ENCODE results near the gene TMEM204.
A peak's percentile ranks its signal among the peaks of the same experiment; 100 is the strongest.

TMEM204 gene

GRCh38 chr16:1488619-1489018 is 44.8 kb upstream of the TMEM204 start, which contains the start of gene PTX4:
TSS of gene PTX4 (minus strand) at chr16:1488944. CDS start at chr16:1488909, 35 bp downstream.
- Mint-ChIP-seq H3K4me3 (no peak within 1 kb of the TSS), H3K4me1 (peaks cover 9% of the 10 kb centered on the region), H3K27me3 (ENCODE audit: low read depth, poor library complexity) (peaks cover 33% of the 10 kb centered on the region), H3K27ac (no peak within 1 kb of the TSS), H3K9me3 (no peaks in the 10 kb centered on the region), H3K36me3 (ENCODE audit: low read depth) (no peaks in the 10 kb centered on the region)
- no peak for TF ChIP-seq CTCF (IDR thresholded peaks at IDR 0.05)
- no peak for DNase-seq

DNA sequence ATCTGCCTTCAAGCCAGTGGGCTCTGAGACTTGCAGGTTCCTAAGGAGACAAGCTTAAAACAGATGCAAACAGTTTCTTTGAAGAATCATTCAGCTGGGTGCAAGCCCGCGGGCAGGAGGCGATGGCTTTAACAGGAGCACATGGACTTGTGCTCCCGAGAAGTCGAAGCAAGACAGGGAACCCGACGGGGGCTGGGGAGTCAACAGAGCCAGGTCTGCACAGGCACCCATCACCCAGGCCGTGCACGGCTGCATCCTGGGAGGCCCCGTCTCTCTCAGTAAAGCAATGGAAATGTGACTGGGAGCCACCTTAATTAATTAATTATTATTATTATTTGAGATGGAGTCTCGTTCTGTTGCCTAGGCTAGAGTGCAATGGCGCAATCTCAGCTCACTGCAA is 44.4 kb upstream of the TMEM204 start:
- Mint-ChIP-seq H3K4me1 (peaks cover 12% of the 10 kb centered on the region), H3K4me3 (no peak overlapping the region), H3K27me3 (ENCODE audit: low read depth, poor library complexity) (peaks cover 29% of the 10 kb centered on the region), H3K27ac (no peak overlapping the region), H3K9me3 (no peaks in the 10 kb centered on the region), H3K36me3 (ENCODE audit: low read depth) (no peaks in the 10 kb centered on the region)
- TF ChIP-seq CTCF (IDR thresholded peaks at IDR 0.05): no peak
- no peak for DNase-seq

- H3K27ac Mint-ChIP-seq: no peak overlapping the region
- H3K4me3 Mint-ChIP-seq: no peak overlapping the region
- peaks cover 11% of the 10 kb centered on the region for H3K27me3 Mint-ChIP-seq (ENCODE audit: low read depth, poor library complexity)
- no peak for DNase-seq
- no peaks in the 10 kb centered on the region for H3K36me3 Mint-ChIP-seq (ENCODE audit: low read depth)
- peaks cover 18% of the 10 kb centered on the region for H3K4me1 Mint-ChIP-seq
- no peaks in the 10 kb centered on the region for H3K9me3 Mint-ChIP-seq
- no peak for TF ChIP-seq CTCF (IDR thresholded peaks at IDR 0.05)
These were observed 42.1 kb upstream of the TMEM204 start for GRCh38 chr16:1491327-1491726.

- Mint-ChIP-seq H3K4me3 (peak overlapping the region; percentile 90), H3K4me1 (peaks cover 18% of the 10 kb centered on the region), H3K9me3 (no peaks in the 10 kb centered on the region), H3K27me3 (ENCODE audit: low read depth, poor library complexity) (peaks cover 4% of the 10 kb centered on the region), H3K36me3 (ENCODE audit: low read depth) (no peaks in the 10 kb centered on the region), H3K27ac (peak overlapping the region; percentile 99)
- no peak for TF ChIP-seq CTCF (IDR thresholded peaks at IDR 0.05)
- DNase-seq: no peak
These were observed 41.2 kb upstream of the TMEM204 start for GRCh38 chr16:1492082-1492922.

DNA sequence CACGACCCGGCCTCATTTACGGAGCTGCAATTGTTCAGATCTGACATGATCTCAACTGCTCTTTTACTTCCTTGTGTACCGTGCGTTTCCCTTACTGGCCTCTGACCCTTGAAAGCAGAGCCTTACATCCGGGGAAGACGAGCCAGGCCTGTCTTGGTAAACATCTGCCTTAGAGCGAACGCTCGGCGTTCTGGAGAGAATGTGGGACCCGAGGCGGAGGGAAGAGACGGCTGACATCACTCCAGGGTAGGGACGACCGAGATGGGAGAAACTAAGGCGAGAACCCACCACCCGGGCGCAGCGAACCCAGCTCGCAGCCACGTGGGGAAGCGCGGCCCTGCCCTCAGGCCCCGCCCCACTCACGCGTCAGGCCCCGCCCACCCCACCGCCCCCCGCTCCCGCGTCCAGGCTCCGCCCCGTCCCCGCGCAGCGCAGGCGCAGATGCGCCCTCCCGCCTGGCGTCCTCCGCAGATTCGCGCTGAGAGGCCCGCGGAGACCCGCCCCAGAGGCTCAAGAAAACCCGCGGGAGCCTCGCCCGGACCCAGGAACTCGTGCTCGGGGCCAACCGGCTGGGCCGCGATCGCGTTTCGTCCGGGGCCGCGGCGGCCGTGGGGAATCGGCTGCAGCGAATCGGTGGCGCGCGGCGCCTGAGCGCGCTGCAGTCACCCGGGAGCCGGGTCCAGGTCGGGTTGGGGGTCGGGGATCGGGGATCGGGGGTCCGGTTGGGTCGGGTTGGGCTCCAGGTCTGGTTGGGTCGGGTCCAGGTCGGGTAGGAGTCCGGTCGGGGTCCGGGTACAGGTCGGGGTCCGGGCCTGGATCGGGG is 40.3 kb upstream of the TMEM204 start, which contains the start of gene TELO2:
Gene TELO2 (plus strand): TSS at position 438 of the 823 bp plus-strand sequence. CDS start 922 bp downstream, outside the sequence.
- peak within 1 kb of the TSS; percentile 90 for H3K4me3 Mint-ChIP-seq
- no peak for TF ChIP-seq CTCF (IDR thresholded peaks at IDR 0.05)
- peaks cover 18% of the 10 kb centered on the region for H3K4me1 Mint-ChIP-seq
- H3K27ac Mint-ChIP-seq: peak within 1 kb of the TSS; percentile 99
- no peaks in the 10 kb centered on the region for H3K36me3 Mint-ChIP-seq (ENCODE audit: low read depth)
- H3K9me3 Mint-ChIP-seq: no peaks in the 10 kb centered on the region
- peak; percentile 92 for DNase-seq
- H3K27me3 Mint-ChIP-seq (ENCODE audit: low read depth, poor library complexity): peaks cover 4% of the 10 kb centered on the region
